ENCODE measurements around the gene LETMD1. TPM values are rescaled to one million over a fixed set of nuclear protein-coding genes. Genes with fewer than 3 reads are reported as not detected.

The LETMD1 gene
- total RNA-seq, 4 donors from 2014 or later, result 35.6 to 43.2 (median 42.1) TPM

GRCh38 chr12:51028126-51028812 lies 19.9 kb upstream of the LETMD1 start:
- no peak for DNase-seq (ENCODE audit: extremely low spot score)
- H3K27ac ChIP-seq (replicated peaks in 1 of 4), result no peak overlapping the region
- H3K4me3 ChIP-seq, result no peak overlapping the region
- 46% methylated on average over 9 of the region's 9 CpGs for WGBS
- peaks cover 8 to 31% (median 27%) of the 10 kb centered on the region in 4 donors for H3K4me1 ChIP-seq
- H3K9me3 ChIP-seq, result no peaks in the 10 kb centered on the region
- no peak for TF ChIP-seq POLR2AphosphoS5 (IDR thresholded peaks at IDR 0.05)
- TF ChIP-seq, protein P1, sequence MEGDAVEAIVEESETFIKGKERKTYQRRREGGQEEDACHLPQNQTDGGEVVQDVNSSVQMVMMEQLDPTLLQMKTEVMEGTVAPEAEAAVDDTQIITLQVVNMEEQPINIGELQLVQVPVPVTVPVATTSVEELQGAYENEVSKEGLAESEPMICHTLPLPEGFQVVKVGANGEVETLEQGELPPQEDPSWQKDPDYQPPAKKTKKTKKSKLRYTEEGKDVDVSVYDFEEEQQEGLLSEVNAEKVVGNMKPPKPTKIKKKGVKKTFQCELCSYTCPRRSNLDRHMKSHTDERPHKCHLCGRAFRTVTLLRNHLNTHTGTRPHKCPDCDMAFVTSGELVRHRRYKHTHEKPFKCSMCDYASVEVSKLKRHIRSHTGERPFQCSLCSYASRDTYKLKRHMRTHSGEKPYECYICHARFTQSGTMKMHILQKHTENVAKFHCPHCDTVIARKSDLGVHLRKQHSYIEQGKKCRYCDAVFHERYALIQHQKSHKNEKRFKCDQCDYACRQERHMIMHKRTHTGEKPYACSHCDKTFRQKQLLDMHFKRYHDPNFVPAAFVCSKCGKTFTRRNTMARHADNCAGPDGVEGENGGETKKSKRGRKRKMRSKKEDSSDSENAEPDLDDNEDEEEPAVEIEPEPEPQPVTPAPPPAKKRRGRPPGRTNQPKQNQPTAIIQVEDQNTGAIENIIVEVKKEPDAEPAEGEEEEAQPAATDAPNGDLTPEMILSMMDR (IDR thresholded peaks at IDR 0.05), result peak in 2 of 3 experiments; percentile 16
- intact Hi-C loops (cut with DNase I), result no loop called here
- H3K27me3 ChIP-seq, result no peaks in the 10 kb centered on the region
- no peaks in the 10 kb centered on the region for H3K36me3 ChIP-seq

- Histone ChIP-seq H3K27me3 (no peaks in the 10 kb centered on the region), H3K36me3 (no peaks in the 10 kb centered on the region), H3K9me3 (no peaks in the 10 kb centered on the region), H3K4me1 (peaks cover 5 to 26% (median 23%) of the 10 kb centered on the region in 4 donors), H3K27ac (replicated peaks in 1 of 4) (no peak overlapping the region), H3K4me3 (no peak overlapping the region)
- no peak for DNase-seq (ENCODE audit: extremely low spot score)
- TF ChIP-seq POLR2AphosphoS5 (IDR thresholded peaks at IDR 0.05) (no peak), EP300 (IDR thresholded peaks at IDR 0.05) (no peak), POLR2A (IDR thresholded peaks at IDR 0.05; ENCODE audit: low read depth) (no peak)
- TF ChIP-seq, protein P1 (IDR thresholded peaks at IDR 0.05), result no peak
- intact Hi-C loops (cut with DNase I), result no loop called here
- WGBS, result 77% methylated on average over 5 of the region's 5 CpGs
Measured at GRCh38 chr12:51028813-51029150, 19.3 kb upstream of the LETMD1 start.

- TF ChIP-seq EP300 (IDR thresholded peaks at IDR 0.05), result no peak
- TF ChIP-seq POLR2AphosphoS5 (IDR thresholded peaks at IDR 0.05), result no peak
- TF ChIP-seq, protein P1 (IDR thresholded peaks at IDR 0.05), result no peak
- no peak for TF ChIP-seq POLR2A (IDR thresholded peaks at IDR 0.05; ENCODE audit: low read depth)
- intact Hi-C loops (cut with DNase I), result no loop called here
- Histone ChIP-seq H3K27ac (replicated peaks in 1 of 4) (no peak overlapping the region), H3K9me3 (no peaks in the 10 kb centered on the region), H3K4me1 (no peaks in the 10 kb centered on the region), H3K27me3 (no peaks in the 10 kb centered on the region), H3K36me3 (no peaks in the 10 kb centered on the region), H3K4me3 (no peak overlapping the region)
- WGBS, result 87% methylated on average over 2 of the region's 2 CpGs
- DNase-seq (ENCODE audit: extremely low spot score), result no peak
Measured at GRCh38 chr12:51033048-51033447, 15.1 kb upstream of the LETMD1 start.

GRCh38 chr12:51033457-51034089 lies 14.6 kb upstream of the LETMD1 start:
- no peak overlapping the region for H3K27ac ChIP-seq (replicated peaks in 1 of 4)
- TF ChIP-seq POLR2A (IDR thresholded peaks at IDR 0.05; ENCODE audit: low read depth) (no peak), EP300 (IDR thresholded peaks at IDR 0.05) (no peak), POLR2AphosphoS5 (IDR thresholded peaks at IDR 0.05) (no peak)
- TF ChIP-seq, protein P1 (IDR thresholded peaks at IDR 0.05), result no peak
- intact Hi-C loops (cut with DNase I), result no loop called here

More at GRCh38 chr12:51033457-51034089, 14.6 kb upstream of the LETMD1 start:
- no peak overlapping the region for H3K4me3 ChIP-seq
- H3K27me3 ChIP-seq, result no peaks in the 10 kb centered on the region
- no peaks in the 10 kb centered on the region for H3K36me3 ChIP-seq
- H3K4me1 ChIP-seq, result no peaks in the 10 kb centered on the region
- 94% methylated on average over 4 of the region's 4 CpGs for WGBS
- DNase-seq (ENCODE audit: extremely low spot score), result no peak
- H3K9me3 ChIP-seq, result no peaks in the 10 kb centered on the region
